Keratinocyte (primary cell): ENCODE results near the gene RALGPS2.

Source experiments
- EZH2 ChIP-seq: IDR thresholded peaks from one replicate; pipeline ENCODE4 v1.6.1; 2012; ENCODE audit warnings: inconsistent platforms, mild to moderate bottlenecking, low read length, moderate library complexity
- TF ChIP-seq, protein P1 (sequence below), 3 experiments: IDR thresholded peaks in 1 of 3; conservative IDR thresholded peaks in 1 of 3; optimal IDR thresholded peaks in 1 of 3; 2 replicates in 2 of 3; 3 replicates in 1 of 3; pipeline versions ENCODE3 to v1.5.1; 2011; ENCODE audit warnings: low read length in 3 of 3, mild to moderate bottlenecking in 3 of 3, moderate library complexity in 2 of 3, control low read depth in 1 of 3, inconsistent platforms in 1 of 3; ENCODE audit not compliant: insufficient read depth in 2 of 3; ENCODE audit errors: extremely low read depth in 1 of 3

DNA sequence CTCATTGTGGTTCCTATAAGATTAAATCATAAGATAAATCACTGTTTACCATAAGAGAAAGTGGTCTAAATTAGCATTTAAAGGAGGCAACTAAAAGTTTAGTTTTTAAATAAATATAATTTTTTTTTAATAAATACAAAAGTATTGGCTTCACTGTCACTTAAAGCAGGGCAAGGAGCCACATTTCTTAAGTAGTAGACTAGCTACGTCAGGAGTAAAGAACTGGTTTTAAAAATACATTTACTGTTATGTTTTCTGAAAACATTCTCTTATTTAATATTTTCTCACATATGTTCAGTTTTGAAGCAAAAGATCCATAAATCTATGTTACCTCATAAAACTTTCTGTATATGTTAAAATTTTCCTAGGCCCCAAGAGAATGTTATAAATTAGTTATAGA lies 143.7 kb downstream of the RALGPS2 start:
- TF ChIP-seq, protein P1, sequence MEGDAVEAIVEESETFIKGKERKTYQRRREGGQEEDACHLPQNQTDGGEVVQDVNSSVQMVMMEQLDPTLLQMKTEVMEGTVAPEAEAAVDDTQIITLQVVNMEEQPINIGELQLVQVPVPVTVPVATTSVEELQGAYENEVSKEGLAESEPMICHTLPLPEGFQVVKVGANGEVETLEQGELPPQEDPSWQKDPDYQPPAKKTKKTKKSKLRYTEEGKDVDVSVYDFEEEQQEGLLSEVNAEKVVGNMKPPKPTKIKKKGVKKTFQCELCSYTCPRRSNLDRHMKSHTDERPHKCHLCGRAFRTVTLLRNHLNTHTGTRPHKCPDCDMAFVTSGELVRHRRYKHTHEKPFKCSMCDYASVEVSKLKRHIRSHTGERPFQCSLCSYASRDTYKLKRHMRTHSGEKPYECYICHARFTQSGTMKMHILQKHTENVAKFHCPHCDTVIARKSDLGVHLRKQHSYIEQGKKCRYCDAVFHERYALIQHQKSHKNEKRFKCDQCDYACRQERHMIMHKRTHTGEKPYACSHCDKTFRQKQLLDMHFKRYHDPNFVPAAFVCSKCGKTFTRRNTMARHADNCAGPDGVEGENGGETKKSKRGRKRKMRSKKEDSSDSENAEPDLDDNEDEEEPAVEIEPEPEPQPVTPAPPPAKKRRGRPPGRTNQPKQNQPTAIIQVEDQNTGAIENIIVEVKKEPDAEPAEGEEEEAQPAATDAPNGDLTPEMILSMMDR (optimal IDR thresholded peaks at IDR 0.05 in 1 of 3, IDR thresholded peaks at IDR 0.05 in 1 of 3, conservative IDR thresholded peaks at IDR 0.05 in 1 of 3; ENCODE audit: extremely low read depth in 1 of 3, insufficient read depth in 2 of 3, low read length in 3 of 3) = no peak
- no peak for TF ChIP-seq EZH2
